Endodermal cell (in vitro differentiated cells): ENCODE measurements around the gene KLF16. TPM values are rescaled to one million over a fixed set of nuclear protein-coding genes. Genes with fewer than 3 reads are reported as not detected.

Experiments used
- DNase-seq: peaks from one replicate; pipeline ENCODE4 v3.0.0-alpha.2; 2017
- H3K27ac ChIP-seq: 2 replicates; pipeline ENCODE4 v1.5.1; 2013; ENCODE audit warnings: mild to moderate bottlenecking, low read depth, low read length, moderate library complexity
- H3K27me3 ChIP-seq: 2 replicates; pipeline ENCODE4 v1.6.1; 2013; ENCODE audit warnings: mild to moderate bottlenecking, low read length, moderate library complexity; ENCODE audit not compliant: insufficient read depth, control insufficient read depth, poor library complexity, severe bottlenecking
- H3K36me3 ChIP-seq: 2 replicates; pipeline ENCODE4 v1.7.0; 2013; ENCODE audit warnings: mild to moderate bottlenecking, low read length, moderate library complexity; ENCODE audit not compliant: control insufficient read depth, insufficient read depth
- H3K4me1 ChIP-seq: one replicate; pipeline ENCODE4 v1.7.0; 2013; ENCODE audit warnings: low read length; ENCODE audit not compliant: control insufficient read depth, insufficient read depth
- H3K4me3 ChIP-seq: 2 replicates; pipeline ENCODE4 v1.5.1; 2013; ENCODE audit warnings: mild to moderate bottlenecking, low read length, moderate library complexity
- H3K9ac ChIP-seq: 2 replicates; pipeline ENCODE4 v1.6.1; 2013; ENCODE audit warnings: mild to moderate bottlenecking, low read length, moderate library complexity; ENCODE audit not compliant: poor library complexity, severe bottlenecking; ENCODE audit errors: extremely low read depth
- H3K9me3 ChIP-seq: 2 replicates; pipeline ENCODE4 v1.6.1; 2013; ENCODE audit warnings: mild to moderate bottlenecking, low read length, moderate library complexity; ENCODE audit not compliant: control insufficient read depth
- H3K27ac Mint-ChIP-seq: 2 replicates; pipeline ENCODE4 v1.8.0; 2020; ENCODE audit warnings: mixed read lengths
- H3K27me3 Mint-ChIP-seq: 2 replicates; pipeline ENCODE4 v1.8.0; 2021; ENCODE audit warnings: mild to moderate bottlenecking, mixed read lengths; ENCODE audit not compliant: insufficient read depth
- H3K36me3 Mint-ChIP-seq: 2 replicates; pipeline ENCODE4 v1.8.0; 2020; ENCODE audit warnings: low read depth, mixed read lengths
- H3K4me1 Mint-ChIP-seq: 2 replicates; pipeline ENCODE4 v1.8.0; 2020; ENCODE audit warnings: mixed read lengths
- H3K4me3 Mint-ChIP-seq: 2 replicates; pipeline ENCODE4 v1.8.0; 2020; ENCODE audit warnings: mild to moderate bottlenecking, moderate library complexity, mixed read lengths
- H3K9me3 Mint-ChIP-seq: 2 replicates; pipeline ENCODE4 v1.8.0; 2020; ENCODE audit warnings: mild to moderate bottlenecking, mixed read lengths
- CTCF ChIP-seq: fragments of 200-600 bp; sonication (generic); conservative IDR thresholded peaks from 2 replicates; pipeline ENCODE4 v1.5.0; 2021; ENCODE audit warnings: antibody characterized with exemption, mild to moderate bottlenecking
- WGBS, 2 experiments: methylation state at CpG; one replicate each; pipeline versions ENCODE4 v1.1.5 to v1.1.7; 2013; ENCODE audit warnings: missing lambda C conversion rate in 2 of 2, mixed read lengths in 1 of 2; ENCODE audit not compliant: insufficient coverage in 1 of 2, insufficient read length in 1 of 2; 5-methylcytosine and 5-hydroxymethylcytosine counted together
- total RNA-seq, 2 donors: library from RNA; stranded (reverse); fragmentation: NEBNext Ultra II Directional in 1 of 2; extraction: Animal tissue kit (Norgen Biotek cat#: 25700) in 1 of 2; gene quantifications; 2 replicates in 1 of 2; 3 replicates in 1 of 2; pipeline ENCODE4 v1.2.1, GENCODE V29; 2021

The KLF16 gene
- total RNA-seq, 2 donors from 2014 or later: 39.0 to 42.9 TPM

- Histone ChIP-seq H3K9ac (peak within 1 kb of the TSS; percentile 33), H3K9me3 (no peaks in the 10 kb centered on the region), H3K27ac (peak within 1 kb of the TSS; percentile 53), H3K4me3 (peak within 1 kb of the TSS; percentile 85), H3K36me3 (no peaks in the 10 kb centered on the region), H3K27me3 (no peaks in the 10 kb centered on the region), H3K4me1 (no peaks in the 10 kb centered on the region)
- TF ChIP-seq CTCF: peak; percentile 54
- no peaks in the 10 kb centered on the region for H3K9me3 Mint-ChIP-seq
- peaks cover 2% of the 10 kb centered on the region for H3K4me1 Mint-ChIP-seq
- WGBS, 2 experiments: 0 to 7% methylated on average over 4 to 43 of the region's 48 CpGs
- H3K36me3 Mint-ChIP-seq: peaks cover 5% of the 10 kb centered on the region
- peak within 1 kb of the TSS; percentile 75 for H3K4me3 Mint-ChIP-seq
- peaks cover 8% of the 10 kb centered on the region for H3K27me3 Mint-ChIP-seq
- H3K27ac Mint-ChIP-seq: peak within 1 kb of the TSS; percentile 95
- no peak for DNase-seq
These were observed 51.4 kb downstream of the KLF16 start, which contains the start of gene ATP8B3 for GRCh38 chr19:1811942-1812425. Gene ATP8B3, minus strand, starts transcription at chr19:1812276. Its CDS starts 540 bp downstream, at chr19:1811736.

- H3K36me3 Mint-ChIP-seq: peaks cover 5% of the 10 kb centered on the region
- Histone ChIP-seq H3K4me1 (no peaks in the 10 kb centered on the region), H3K9me3 (no peaks in the 10 kb centered on the region), H3K4me3 (no peak overlapping the region), H3K36me3 (no peaks in the 10 kb centered on the region), H3K27ac (no peak overlapping the region), H3K27me3 (no peaks in the 10 kb centered on the region), H3K9ac (no peak overlapping the region)
- no peaks in the 10 kb centered on the region for H3K9me3 Mint-ChIP-seq
- peak overlapping the region; percentile 75 for H3K4me3 Mint-ChIP-seq
- WGBS, 2 experiments: 52 to 69% methylated on average over 5 to 13 of the region's 13 CpGs
- H3K27ac Mint-ChIP-seq: no peak overlapping the region
- no peak for DNase-seq
- peaks cover 8% of the 10 kb centered on the region for H3K27me3 Mint-ChIP-seq
- H3K4me1 Mint-ChIP-seq: peaks cover 2% of the 10 kb centered on the region
- TF ChIP-seq CTCF: no peak
These were observed 51.9 kb downstream of the KLF16 start for GRCh38 chr19:1811472-1811894.

- Mint-ChIP-seq H3K4me1 (peaks cover 2% of the 10 kb centered on the region), H3K9me3 (no peaks in the 10 kb centered on the region), H3K27me3 (peaks cover 8% of the 10 kb centered on the region), H3K4me3 (no peak overlapping the region), H3K36me3 (no peaks in the 10 kb centered on the region), H3K27ac (no peak overlapping the region)
- H3K27me3 ChIP-seq: no peaks in the 10 kb centered on the region
- no peaks in the 10 kb centered on the region for H3K36me3 ChIP-seq
- H3K9me3 ChIP-seq: no peaks in the 10 kb centered on the region
- H3K27ac ChIP-seq: no peak overlapping the region
- H3K4me1 ChIP-seq: no peaks in the 10 kb centered on the region
- 89 to 97% methylated on average over 12 to 19 of the region's 19 CpGs for WGBS, 2 experiments
- H3K9ac ChIP-seq: no peak overlapping the region
- no peak overlapping the region for H3K4me3 ChIP-seq
- DNase-seq: no peak
- no peak for TF ChIP-seq CTCF
These were observed 52.8 kb downstream of the KLF16 start for GRCh38 chr19:1810439-1811160.
